Mammary epithelial cell (primary cell): ENCODE results near the gene NEFH.

Experiments
- EZH2 ChIP-seq: IDR thresholded peaks from 2 replicates; pipeline ENCODE4 v1.6.1; 2012; ENCODE audit warnings: low read length, inconsistent platforms, borderline replicate concordance
- TF ChIP-seq, protein P1 (sequence below), 2 donors: IDR thresholded peaks in 1 of 2; conservative IDR thresholded peaks in 1 of 2; 2 replicates each; pipeline ENCODE4 v1.5.1; 2011 to 2012; ENCODE audit warnings: inconsistent platforms in 2 of 2, low read length in 2 of 2, mild to moderate bottlenecking in 2 of 2, control low read depth in 1 of 2, low read depth in 1 of 2; ENCODE audit not compliant: insufficient read depth in 1 of 2; ENCODE audit errors: extremely low read depth in 1 of 2

DNA sequence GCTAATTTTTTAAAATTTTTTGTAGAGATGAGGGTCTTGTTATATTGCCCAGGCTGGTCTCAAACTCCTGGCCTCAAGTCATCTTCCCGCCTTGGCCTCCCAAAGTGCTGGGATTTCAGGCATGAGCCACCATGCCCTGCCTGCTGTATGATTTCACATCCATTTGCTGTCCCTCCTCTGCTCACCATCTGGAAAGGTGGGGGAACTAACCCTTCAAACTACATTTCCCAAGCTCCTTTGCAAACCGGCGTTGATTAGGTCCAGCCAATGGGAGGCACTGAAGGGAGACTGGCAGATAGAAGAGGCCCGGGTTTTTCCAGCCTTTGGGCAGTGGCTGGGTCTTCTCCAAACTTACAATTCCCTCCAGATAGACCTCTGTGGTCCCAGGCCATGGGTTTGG lies 22.3 kb upstream of the NEFH start:
- TF ChIP-seq, protein P1, sequence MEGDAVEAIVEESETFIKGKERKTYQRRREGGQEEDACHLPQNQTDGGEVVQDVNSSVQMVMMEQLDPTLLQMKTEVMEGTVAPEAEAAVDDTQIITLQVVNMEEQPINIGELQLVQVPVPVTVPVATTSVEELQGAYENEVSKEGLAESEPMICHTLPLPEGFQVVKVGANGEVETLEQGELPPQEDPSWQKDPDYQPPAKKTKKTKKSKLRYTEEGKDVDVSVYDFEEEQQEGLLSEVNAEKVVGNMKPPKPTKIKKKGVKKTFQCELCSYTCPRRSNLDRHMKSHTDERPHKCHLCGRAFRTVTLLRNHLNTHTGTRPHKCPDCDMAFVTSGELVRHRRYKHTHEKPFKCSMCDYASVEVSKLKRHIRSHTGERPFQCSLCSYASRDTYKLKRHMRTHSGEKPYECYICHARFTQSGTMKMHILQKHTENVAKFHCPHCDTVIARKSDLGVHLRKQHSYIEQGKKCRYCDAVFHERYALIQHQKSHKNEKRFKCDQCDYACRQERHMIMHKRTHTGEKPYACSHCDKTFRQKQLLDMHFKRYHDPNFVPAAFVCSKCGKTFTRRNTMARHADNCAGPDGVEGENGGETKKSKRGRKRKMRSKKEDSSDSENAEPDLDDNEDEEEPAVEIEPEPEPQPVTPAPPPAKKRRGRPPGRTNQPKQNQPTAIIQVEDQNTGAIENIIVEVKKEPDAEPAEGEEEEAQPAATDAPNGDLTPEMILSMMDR (conservative IDR thresholded peaks at IDR 0.05 in 1 of 2, IDR thresholded peaks at IDR 0.05 in 1 of 2; ENCODE audit: extremely low read depth in 1 of 2, insufficient read depth in 1 of 2, low read depth in 1 of 2, low read length in 2 of 2) = no peak
- TF ChIP-seq EZH2 = no peak
